Heart right ventricle (tissue), 16 donors: ENCODE results near the gene RNF13. TPM values are rescaled to one million over a fixed set of nuclear protein-coding genes. Genes with fewer than 3 reads are reported as not detected.

Experiments used
- ATAC-seq, 8 donors: fragments of 200-7000 bp; cut with Tn5 transposase; one replicate each; pipeline ENCODE4 v1.9.1; 2020; ENCODE audit warnings: mild to moderate bottlenecking in 8 of 8, moderate library complexity in 8 of 8, moderate number of reproducible peaks in 1 of 8
- DNase-seq, 2 donors: peaks; one replicate each; pipeline ENCODE4 v3.0.0-alpha.2; 2020
- H3K27ac ChIP-seq, 10 donors: fragments of 200-600 bp; sonication (generic) in 2 of 10; one replicate each; pipeline versions ENCODE4 v1.5.0 to v1.8.0; 2020 to 2022; ENCODE audit warnings: mild to moderate bottlenecking in 3 of 10
- H3K27me3 ChIP-seq, 7 donors: fragments of 200-600 bp; one replicate each; pipeline ENCODE4 v1.8.0; 2021 to 2022; ENCODE audit warnings: mild to moderate bottlenecking in 2 of 7
- H3K36me3 ChIP-seq, 9 donors: fragments of 200-600 bp; sonication (generic) in 1 of 9; one replicate each; pipeline versions ENCODE4 v1.5.0 to v1.8.0; 2020 to 2022; ENCODE audit warnings: mild to moderate bottlenecking in 2 of 9
- H3K4me1 ChIP-seq, 9 donors: fragments of 200-600 bp; sonication (generic) in 1 of 9; one replicate each; pipeline versions ENCODE4 v1.5.0 to v1.8.0; 2020 to 2022; ENCODE audit warnings: mild to moderate bottlenecking in 4 of 9
- H3K4me3 ChIP-seq, 10 donors: fragments of 200-600 bp; sonication (generic) in 2 of 10; one replicate each; pipeline versions ENCODE4 v1.5.0 to v1.8.0; 2020 to 2022; ENCODE audit warnings: mild to moderate bottlenecking in 7 of 10, moderate library complexity in 2 of 10
- H3K9me3 ChIP-seq, 11 donors: fragments of 200-600 bp in 10 of 11; sonication (generic) in 2 of 11; one replicate each; pipeline versions ENCODE4 v1.5.0 to v1.8.0; 2013 to 2022; ENCODE audit warnings: mild to moderate bottlenecking in 2 of 11, control low read depth in 1 of 11, moderate library complexity in 1 of 11
- WGBS, 2 donors: extraction: QIAGEN DNeasy Blood & Tissue Kit; methylation state at CpG; one replicate each; pipeline ENCODE4 v1.1.7; 2013; ENCODE audit warnings: inconsistent platforms in 1 of 2; 5-methylcytosine and 5-hydroxymethylcytosine counted together
- intact Hi-C, 10 donors: fragments of 100-400 bp; cut with DNase I; formaldehyde crosslinking; loops; one replicate each; pipeline versions ENCODE4 v1.11.1 to v1.14.2; 2022
- polyA plus RNA-seq, 2 donors: library from polyadenylated mRNA; stranded (reverse); fragments of 200-250 nt; gene quantifications; one replicate each; pipeline ENCODE4 v1.2.3, GENCODE V29; 2013
- total RNA-seq, 10 donors: library from RNA; stranded (reverse); fragmentation: NEBNext Ultra II Directional in 3 of 10; extraction: Animal tissue kit (Norgen Biotek cat#: 25700) in 3 of 10; gene quantifications; one replicate each; pipeline versions ENCODE4 v1.2.1 to v1.2.4, GENCODE V29; 2021 to 2023
- TF ChIP-seq, protein P1 (sequence below), 9 donors: fragments of 200-600 bp; sonication (generic) in 2 of 9; IDR thresholded peaks; one replicate each; pipeline versions ENCODE4 v1.5.0 to v1.8.0; 2021 to 2022; ENCODE audit warnings: antibody characterized with exemption in 9 of 9, mild to moderate bottlenecking in 5 of 9, moderate library complexity in 1 of 9
- donor health status: Arrhythmogenic right ventricular cardiomyopathy.
- donor health status: ischemic (EF 13 %, LVEDD 7.1; RV severe dilation, severe dysfunction).
- donor health status: healthy with polysubstance abuse.
- donor health status: DM: no; HTN: yes; CAD: no.
- donor health status: DM: no; HTN: no; CAD: no.
- donor health status: ischemic (EF 25% LVEDD 6.9; RV normal size, moderate dysfunction).
- donor health status: ischemic (EF 25% LVEDD 5.7; RV mildly dilated, moderate dysfunction).
- donor health status: healthy.
- donor health status: DM: yes; HTN: yes; CAD: no.
- donor health status: Ischemic cardiomyopathy.
- donor health status: ischemic (EF 35%, LVEDD 5.7; RV mildly dilated, moderate dysfunction).
- donor health status: nonischemic (EF 11% LVEDD 7.7; RV severe dilation, severe dysfunction).
- donor health status: DM: yes; HTN: yes; CAD: no.
- donor health status: PGD.
- donor health status: ischemic (EF 29% LVEDD 5.4; RV normal size, mild dysfunction).
- donor health status: nonischemic (EF 23%, LVEDD 6.1; RV moderate dilation, normal function).

The RNF13 gene
- total and polyA plus RNA-seq, 12 donors, result 24.8 to 72.3 (median 52.4) TPM

DNA sequence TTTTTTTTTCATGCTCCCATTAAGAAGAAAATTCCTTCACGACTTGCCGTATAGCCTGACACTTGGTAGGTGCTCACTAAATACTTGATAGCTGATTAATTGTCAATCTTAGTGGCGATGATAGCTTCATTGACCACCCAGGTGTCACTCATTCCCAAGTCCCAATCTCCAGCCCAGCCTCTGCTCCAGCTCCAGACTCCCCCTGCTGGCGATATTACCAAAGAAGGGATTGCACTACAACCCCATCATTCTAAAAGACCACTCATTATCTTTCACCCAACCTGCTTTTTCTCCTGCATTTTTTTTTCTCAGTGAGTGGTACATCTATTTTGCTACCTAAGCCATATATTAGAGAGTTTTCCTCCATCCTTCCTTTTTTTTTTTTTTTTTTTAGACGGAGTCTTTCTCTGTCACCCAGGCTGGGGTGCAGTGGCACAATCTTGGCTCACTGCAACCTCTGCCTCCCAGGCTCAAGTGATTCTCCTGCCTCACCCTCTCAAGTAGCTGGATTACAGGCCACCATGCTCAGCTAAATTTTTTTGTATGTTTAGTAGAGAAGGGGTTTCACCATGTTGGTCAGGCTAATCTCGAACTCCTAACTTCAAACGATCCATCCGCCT, 41.3 kb upstream of the RNF13 start:
- intact Hi-C loops, result loop anchor here in 8 of 10 donors (2.0 to 10.0 kb wide), 5 partner anchors 36 to 279 kb away; no protein-coding TSS in a partner anchor
- H3K4me3 ChIP-seq, result no peak overlapping the region
- WGBS, 2 donors, result 50 to 51% methylated on average over 8 of the region's 8 CpGs
- no peak overlapping the region for H3K27ac ChIP-seq
- ATAC-seq (peak in 4 of 8 donors; percentile 56 to 67 (median 61)), DNase-seq (peak; percentile 18 to 60)
- TF ChIP-seq, protein P1, sequence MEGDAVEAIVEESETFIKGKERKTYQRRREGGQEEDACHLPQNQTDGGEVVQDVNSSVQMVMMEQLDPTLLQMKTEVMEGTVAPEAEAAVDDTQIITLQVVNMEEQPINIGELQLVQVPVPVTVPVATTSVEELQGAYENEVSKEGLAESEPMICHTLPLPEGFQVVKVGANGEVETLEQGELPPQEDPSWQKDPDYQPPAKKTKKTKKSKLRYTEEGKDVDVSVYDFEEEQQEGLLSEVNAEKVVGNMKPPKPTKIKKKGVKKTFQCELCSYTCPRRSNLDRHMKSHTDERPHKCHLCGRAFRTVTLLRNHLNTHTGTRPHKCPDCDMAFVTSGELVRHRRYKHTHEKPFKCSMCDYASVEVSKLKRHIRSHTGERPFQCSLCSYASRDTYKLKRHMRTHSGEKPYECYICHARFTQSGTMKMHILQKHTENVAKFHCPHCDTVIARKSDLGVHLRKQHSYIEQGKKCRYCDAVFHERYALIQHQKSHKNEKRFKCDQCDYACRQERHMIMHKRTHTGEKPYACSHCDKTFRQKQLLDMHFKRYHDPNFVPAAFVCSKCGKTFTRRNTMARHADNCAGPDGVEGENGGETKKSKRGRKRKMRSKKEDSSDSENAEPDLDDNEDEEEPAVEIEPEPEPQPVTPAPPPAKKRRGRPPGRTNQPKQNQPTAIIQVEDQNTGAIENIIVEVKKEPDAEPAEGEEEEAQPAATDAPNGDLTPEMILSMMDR (IDR thresholded peaks at IDR 0.05), result peak; percentile 42 to 85 (median 74)
- peaks cover 0 to 7% (median 0%) of the 10 kb centered on the region in 7 donors for H3K27me3 ChIP-seq
- no peaks in the 10 kb centered on the region for H3K4me1 ChIP-seq
- no peaks in the 10 kb centered on the region for H3K9me3 ChIP-seq
- H3K36me3 ChIP-seq, result no peaks in the 10 kb centered on the region

DNA sequence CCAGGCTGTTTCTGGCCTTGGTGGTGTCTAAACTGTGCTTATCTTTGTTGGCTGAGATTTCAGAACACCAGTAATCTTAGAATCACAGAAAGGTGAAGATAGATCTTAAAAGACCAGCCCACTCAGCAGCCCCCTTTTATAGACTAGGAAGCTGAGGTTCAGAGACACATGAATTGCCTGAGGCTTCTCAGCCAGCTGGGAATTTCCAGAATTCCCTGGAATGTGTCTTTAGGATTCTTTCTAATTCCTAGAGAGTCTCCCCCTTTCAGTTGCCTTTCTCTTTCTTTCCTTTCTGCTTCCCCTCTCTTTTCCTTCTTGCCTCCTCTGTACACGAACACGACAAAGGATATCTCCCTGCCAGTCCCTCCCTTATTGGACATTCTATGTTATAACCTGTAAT, 40.2 kb upstream of the RNF13 start:
- 79 to 84% methylated on average over 2 of the region's 2 CpGs for WGBS, 2 donors
- DNase-seq, result no peak
- no peak overlapping the region for H3K4me3 ChIP-seq
- no peaks in the 10 kb centered on the region for H3K4me1 ChIP-seq
- H3K9me3 ChIP-seq, result no peaks in the 10 kb centered on the region
- ATAC-seq, result no peak
- no peaks in the 10 kb centered on the region for H3K36me3 ChIP-seq
- intact Hi-C loops, result loop anchor here in 8 of 10 donors (2.0 to 10.0 kb wide), 5 partner anchors 34 to 281 kb away; no protein-coding TSS in a partner anchor
- H3K27me3 ChIP-seq, result peaks cover 0 to 5% (median 0%) of the 10 kb centered on the region in 7 donors
- TF ChIP-seq, protein P1 (IDR thresholded peaks at IDR 0.05), result no peak
- H3K27ac ChIP-seq, result no peak overlapping the region

DNA sequence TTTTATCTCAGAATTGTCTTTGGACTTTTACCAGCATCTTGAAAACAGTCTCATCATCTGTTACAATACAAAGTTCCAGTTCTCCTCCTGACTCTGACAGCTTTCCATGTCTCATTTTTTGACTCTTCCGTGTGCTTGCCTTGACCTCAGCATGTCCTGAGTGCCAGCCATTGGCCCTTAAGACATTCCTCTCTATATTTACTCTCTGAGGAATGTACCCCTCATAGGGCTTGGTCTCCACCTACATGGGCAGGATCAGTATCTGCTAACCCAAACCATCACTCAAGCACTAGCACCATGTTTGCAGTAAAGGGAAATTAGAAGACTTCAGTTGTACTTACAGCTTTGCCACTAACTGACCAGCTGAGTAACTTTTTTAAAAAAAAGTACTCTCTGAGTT, 36.8 kb upstream of the RNF13 start:
- Histone ChIP-seq H3K36me3 (no peaks in the 10 kb centered on the region), H3K27ac (no peak overlapping the region), H3K9me3 (no peaks in the 10 kb centered on the region), H3K4me1 (peaks cover 0 to 3% (median 0%) of the 10 kb centered on the region in 9 donors), H3K4me3 (no peak overlapping the region), H3K27me3 (no peaks in the 10 kb centered on the region)
- intact Hi-C loops, result loop anchor here in 1 of 10 donors (10.0 kb wide), 1 partner anchor 271 kb away; no protein-coding TSS in a partner anchor
- 54 to 75% methylated on average over 1 of the region's 1 CpG for WGBS, 2 donors
- ATAC-seq (no peak), DNase-seq (no peak)
- TF ChIP-seq, protein P1 (IDR thresholded peaks at IDR 0.05), result no peak

DNA sequence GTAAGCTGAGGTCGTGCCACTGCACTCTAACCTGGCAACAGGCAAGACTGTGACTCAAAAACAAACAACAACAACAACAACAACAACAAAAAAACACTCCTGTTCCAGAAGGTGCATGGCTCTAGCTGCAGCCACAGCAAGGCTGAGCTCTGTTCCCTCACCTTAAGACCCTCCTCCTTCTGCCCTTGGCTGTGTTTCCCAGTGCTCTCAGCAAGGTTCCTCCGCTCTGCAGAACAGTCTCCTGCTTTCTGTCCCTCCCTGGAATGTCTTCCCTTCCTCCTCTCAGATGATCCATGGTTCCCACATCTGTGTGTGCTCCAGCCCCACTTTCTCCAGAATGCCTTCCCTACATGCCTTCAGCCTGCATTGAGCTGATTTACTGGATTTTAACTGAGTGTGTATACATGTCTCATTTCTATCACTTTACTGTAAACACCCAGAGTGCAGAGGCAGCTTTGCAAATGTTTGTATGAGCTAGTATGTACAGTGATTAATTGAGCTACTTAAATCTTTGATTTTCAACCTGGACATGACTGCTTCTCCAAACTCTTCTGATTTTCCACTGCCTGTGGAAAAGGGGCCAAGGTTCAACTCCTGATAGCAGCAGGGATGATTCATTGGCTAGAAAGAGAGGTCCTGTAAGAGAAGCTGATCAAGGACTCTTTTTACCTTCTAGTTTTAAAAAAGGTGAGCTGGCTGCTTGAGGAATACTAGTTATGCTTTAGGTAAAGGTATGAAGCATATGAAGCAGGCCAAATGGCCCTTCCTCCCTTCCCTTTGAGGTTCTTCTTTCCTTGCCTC, 35.4 kb upstream of the RNF13 start:
- H3K4me3 ChIP-seq, result no peak overlapping the region
- H3K4me1 ChIP-seq, result peaks cover 0 to 16% (median 0%) of the 10 kb centered on the region in 9 donors
- TF ChIP-seq, protein P1 (IDR thresholded peaks at IDR 0.05), result no peak
- intact Hi-C loops, result loop anchor here in 1 of 10 donors (10.0 kb wide), 1 partner anchor 273 kb away; no protein-coding TSS in a partner anchor
- H3K9me3 ChIP-seq, result no peaks in the 10 kb centered on the region
- H3K36me3 ChIP-seq, result no peaks in the 10 kb centered on the region
- 70 to 87% methylated on average over 2 of the region's 2 CpGs for WGBS, 2 donors
- H3K27ac ChIP-seq, result no peak overlapping the region
- no peaks in the 10 kb centered on the region for H3K27me3 ChIP-seq
- no peak for ATAC-seq
- no peak for DNase-seq
